ENCODE data around the gene C4orf50.

The C4orf50 gene

DNA sequence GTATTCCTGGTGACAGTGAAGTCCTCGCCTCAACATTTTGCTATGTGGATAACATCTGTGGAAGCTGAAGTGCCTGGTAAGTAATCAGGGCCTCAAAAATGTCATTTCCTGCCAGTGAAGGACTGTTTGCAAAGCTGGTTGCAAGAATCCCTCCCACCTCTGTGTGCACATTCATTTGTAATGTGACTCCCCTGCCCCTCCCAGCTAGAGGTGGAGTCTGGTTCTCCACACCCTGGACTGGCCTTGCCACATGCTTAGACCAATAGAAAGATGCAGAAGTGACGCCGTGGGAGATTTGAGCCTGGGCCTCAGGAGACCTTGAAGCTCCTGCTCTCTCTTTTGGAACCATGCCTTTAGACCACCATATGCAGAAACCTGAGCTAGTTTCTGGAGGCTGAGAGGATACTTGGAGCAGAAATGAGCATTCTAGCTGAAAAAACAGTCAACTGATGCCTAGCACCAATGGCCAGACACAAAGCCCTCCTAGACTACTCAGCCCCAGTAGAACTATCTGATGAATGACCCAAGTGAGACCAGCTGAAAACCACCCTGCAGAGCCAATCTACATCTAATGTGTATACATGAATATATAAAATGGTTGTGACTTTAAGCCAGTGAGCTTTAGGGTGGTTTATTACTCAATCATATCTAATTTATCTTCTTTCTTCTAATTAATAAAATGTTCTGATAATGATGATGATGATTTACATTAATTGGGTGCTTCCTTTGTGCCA lies 77.6 kb downstream of the C4orf50 start:
- FAIRE-seq: no peak

DNA sequence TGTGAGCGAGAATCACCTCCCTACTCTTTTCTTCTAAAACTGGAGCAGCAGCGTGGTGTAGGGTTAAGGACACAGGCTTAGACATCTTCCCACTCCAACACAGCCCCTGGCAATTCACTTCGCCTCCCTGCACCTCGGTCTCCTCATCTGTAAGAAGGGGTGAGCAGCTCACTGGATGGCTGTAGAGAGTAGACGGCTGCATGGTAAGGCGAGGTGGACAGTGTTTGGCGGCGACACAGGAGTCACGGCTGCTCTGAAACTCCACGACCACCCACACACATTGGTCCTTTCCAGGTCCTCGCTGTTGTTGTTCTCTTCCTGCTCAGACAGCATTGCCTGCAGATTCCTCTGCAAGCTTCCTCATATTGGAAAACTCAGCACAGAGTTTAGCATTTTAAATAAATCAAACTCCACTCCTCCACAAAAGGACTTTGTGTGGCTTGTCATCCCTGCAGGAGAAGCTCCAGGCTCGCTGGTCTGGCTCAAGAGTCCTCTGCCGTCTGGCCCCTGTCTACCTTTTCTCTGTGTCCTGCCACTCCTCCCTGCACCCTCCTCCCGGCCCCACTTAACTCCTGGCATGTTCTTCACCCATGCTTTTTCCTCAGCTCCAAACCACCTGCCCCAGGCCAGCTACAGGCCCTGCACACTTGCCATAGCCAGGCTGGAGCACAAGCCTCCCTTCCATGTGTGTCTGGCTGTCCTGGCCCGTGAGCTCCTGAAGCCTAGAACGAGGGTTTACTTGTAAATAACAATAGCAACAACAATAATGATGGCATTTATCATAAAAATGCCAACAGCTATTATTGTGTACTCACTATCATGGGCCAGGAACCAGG lies 84.0 kb downstream of the C4orf50 start:
- no peak for FAIRE-seq

DNA sequence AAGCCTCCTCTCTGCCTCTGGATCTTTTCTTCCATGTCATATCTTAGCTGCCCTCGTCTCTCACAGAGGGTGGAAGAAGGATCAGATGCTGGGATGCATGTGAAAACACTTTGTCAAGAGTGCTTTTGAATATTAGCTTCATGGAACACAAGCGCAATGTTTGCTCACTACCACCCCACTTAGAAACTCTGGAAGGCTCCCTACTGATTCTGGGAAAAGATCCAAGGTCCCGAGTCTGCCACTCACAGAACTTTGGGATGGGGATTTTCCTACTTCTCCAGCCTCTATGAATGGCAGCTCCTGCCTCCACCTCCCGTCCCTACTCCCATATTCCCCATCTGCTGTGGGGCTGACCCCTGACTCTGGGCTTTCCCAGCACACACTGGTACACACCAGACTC lies 85.1 kb downstream of the C4orf50 start:
- FAIRE-seq: no peak

DNA sequence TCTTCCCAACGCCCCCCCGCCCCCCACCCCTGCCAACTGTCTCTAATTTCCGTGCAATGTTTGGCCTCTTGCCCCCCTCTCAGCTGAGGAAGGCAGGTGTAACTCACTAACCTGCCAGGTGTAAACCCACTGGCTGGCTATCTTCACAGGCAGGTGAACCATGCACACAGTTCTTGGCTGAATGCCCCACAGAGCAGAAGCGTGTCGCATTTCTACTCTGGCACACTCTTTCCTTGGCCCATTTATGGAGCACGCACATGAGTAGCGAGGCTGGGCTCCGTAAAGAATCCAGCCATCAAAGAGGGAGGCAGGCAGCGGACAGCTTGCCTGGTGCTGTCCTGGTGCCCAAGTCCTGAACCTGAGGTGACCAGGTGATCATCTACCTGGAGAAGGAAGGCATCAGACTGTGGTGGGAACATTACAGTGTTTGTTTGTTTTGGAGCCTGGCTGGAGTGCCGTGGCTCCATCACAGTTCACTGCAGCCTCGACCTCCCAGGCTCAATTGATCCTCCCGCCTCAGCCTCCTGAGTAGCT lies 86.1 kb downstream of the C4orf50 start:
- no peak for FAIRE-seq

DNA sequence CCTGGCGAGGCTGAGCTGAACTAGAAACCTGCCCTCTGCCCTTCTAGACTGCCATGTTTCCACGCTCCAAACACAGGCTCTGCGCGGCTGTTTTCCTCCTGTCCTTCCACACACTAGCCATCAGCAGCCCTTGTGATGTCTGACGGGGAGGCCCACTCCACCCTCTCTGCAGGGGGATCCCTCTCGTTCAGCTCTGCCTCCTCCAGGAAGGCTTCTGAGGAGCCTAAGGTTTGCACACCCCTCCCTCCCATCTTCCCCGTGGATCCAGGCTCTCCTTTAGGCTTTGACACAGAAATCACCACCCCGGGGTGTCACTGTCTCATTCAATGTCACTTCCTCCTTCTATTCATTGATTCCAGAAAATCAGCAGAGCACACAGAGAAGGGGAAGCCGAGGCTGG lies 86.7 kb downstream of the C4orf50 start:
- no peak for FAIRE-seq

DNA sequence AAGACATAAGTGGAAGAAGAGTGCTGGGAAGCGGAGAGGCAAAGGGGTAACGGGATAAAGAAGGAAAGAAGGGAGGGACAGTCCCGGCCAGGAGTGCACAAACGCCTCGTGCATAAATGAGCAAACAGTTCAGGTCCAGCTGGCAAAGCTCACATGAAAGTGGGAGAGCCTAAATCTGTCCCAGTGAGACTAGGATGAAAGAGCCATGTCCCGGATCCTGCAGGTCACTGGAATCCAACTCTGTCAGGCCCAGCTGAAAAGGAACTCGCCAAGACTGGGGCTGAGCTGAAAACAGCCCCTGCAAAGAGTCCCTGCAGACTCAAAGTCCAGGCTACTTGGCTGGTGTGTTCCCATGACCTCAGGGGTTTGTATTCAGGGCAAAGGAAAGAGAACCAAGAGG lies 87.4 kb downstream of the C4orf50 start:
- no peak for FAIRE-seq

DNA sequence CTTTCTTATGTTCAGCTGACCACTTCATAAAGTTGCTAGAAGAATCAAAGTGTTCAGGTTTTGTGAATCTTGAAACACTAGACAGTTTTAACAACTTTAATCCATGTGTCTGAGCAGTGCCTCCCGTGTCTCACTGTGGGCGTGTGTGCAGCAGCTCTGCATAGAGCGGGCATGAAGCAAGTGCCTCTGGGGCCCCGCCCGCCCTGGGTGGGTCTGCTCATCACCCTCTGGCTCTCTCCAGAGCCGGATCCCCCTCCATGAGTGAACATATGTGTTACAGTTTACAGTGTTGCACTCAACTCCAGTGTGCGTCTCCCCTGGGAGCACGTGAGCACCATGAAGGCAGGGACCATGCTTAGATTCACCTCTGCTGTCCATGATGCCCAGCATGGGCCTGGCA lies 87.8 kb downstream of the C4orf50 start:
- FAIRE-seq: no peak

DNA sequence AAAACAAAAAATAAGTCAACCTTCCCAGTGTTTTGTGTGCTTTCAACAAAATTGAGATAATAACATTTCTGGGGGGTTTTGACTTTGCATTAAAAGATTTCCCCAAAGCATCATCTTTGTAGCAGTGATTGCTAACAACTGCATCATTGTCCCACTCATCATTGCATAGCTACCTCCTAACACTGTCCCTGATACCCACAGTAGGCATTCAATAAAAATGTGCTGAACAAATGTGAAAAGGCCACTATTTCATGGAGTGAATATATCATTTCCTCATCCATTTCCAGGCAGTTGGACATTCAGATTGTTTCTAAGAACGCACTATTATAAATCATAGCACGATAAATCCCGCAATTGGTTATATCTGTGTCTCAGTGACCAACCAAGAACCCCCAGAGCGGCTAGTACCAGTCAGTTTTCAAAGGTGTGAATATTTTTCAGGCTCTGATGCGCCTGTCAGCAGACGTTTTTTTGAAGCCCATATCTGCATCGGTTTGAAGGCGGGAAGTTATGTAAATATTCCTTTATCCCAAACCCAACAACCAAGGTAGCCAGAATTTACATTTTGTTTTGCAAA lies 89.3 kb downstream of the C4orf50 start:
- FAIRE-seq: no peak

GRCh38 chr4:5928274-5928673 lies 90.0 kb downstream of the C4orf50 start:
- no peak for FAIRE-seq

GRCh38 chr4:5927747-5928146 lies 90.5 kb downstream of the C4orf50 start:
- no peak for FAIRE-seq

- FAIRE-seq: no peak
Observed at GRCh38 chr4:5927116-5927515, 91.1 kb downstream of the C4orf50 start.

DNA sequence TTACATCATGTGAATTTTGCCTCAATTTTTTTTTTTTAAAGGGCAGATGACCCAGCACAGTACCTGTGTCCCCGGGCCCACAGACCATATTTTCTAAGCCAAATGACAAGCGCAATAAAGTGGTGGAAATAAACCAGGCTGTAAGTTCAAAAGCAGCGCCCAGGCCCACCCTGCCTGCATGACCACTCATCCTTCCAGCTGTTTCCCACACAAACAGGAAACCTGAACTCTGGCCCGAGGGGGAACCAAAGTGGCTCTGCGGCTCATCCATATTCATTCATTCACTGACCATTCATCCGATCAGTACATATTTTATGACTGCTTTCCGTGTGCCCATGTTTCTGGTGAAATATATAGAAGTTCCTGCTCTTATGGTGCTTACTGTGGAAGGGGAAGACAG lies 91.6 kb downstream of the C4orf50 start:
- FAIRE-seq: no peak

GRCh38 chr4:5925419-5926200 lies 92.6 kb downstream of the C4orf50 start:
- FAIRE-seq: no peak

DNA sequence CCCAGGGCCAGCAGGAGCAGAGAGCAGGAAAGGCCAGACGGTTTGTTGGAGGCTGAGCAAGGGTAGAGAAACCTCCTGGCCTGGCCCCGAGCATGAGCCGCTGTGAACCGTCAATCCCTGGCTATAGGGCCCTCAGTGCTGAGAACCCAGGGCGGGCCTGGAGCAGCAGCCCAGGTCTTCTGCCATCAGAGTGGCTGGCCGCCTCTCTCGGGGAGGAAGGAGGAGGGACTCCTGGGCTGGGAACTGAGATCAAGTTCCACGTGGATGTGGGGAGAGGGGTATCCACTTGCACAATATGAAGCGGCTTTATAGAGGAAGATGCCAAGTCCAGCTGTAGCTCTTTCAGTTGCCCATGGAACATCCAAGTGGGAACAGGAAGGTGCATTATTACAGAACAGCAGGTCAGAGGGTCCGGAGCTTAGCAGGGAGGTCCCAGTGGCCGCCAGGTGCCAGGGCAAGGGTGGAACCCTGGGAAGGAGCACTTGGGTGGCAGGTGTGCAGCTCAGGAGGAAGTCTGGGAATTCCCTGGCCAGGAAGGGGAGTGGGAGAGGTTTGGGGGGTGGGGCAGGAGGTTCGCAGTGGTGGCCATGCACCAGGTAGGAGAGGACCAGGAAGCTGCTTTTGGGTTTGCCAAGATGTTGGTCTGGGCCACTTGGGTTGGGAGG lies 93.6 kb downstream of the C4orf50 start:
- no peak for FAIRE-seq

DNA sequence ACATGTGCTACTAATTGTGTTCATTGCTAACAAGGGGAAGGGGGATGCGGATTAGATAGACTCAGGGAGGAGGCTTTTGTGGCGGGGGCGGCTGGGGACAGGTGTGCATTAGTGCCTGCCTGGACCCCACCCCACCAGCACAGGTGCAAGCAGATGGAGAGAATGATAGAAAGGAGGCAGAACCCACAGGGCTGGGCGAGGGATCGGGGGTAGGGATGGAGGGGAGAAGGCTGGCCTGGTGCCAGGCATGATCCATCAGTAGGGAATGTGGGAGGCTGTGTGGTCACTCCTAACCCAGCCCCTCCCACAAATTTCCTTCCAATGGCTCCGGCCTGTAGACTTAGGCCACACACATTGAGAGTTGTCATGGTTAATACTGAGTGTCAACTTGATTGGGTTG lies 94.9 kb downstream of the C4orf50 start:
- FAIRE-seq: no peak

- FAIRE-seq: no peak
Observed at GRCh38 chr4:5922556-5922955, 95.7 kb downstream of the C4orf50 start.

DNA sequence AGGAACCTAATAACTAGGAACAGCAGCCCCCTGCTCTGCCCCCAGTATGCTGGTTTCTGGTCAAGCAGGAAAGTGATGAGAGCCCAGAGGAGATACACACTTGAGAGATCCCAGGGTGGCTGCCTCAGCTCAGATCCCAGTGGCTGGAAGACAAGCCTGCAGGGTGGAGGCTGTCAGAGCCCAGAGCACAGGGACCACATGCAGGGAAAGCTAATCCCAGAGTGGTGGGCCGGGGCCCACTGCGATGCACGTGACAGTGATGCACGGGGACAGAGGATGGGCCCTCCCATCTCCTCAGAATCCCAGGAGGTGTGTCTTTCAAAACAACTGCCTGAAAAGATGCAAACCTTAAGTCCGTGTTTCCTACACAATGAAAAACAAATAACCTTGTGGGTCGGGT lies 96.2 kb downstream of the C4orf50 start:
- no peak for FAIRE-seq

- no peak for FAIRE-seq
Observed at GRCh38 chr4:5921101-5921980, 96.9 kb downstream of the C4orf50 start.

DNA sequence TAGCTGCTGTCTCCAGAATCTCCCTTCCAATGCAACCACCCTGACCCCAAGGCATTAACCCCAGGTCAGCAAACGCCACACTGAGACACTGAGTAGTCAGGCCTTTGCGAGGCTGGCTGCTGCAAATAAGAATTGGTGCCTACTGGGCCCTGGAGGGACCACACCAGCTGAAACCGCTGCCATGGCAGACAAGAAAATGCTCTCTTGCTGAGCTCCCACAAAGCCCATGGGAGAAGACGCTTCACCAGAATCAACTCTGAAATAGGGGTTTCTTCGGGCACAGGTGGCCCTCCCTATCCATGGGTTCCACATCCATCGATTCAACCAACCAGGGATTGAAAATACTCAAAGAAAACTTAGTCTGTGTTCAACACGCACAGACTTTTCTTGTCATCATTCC lies 98.7 kb downstream of the C4orf50 start:
- FAIRE-seq: no peak

- FAIRE-seq: no peak
Observed at GRCh38 chr4:5919044-5919443, 99.2 kb downstream of the C4orf50 start.

GRCh38 chr4:5918331-5918985 lies 99.8 kb downstream of the C4orf50 start:
- no peak for FAIRE-seq
